Stimulated activated CD4-positive, alpha-beta T cell treated with anti-CD3 and anti-CD28 coated beads, Interleukin-4, amount 100 ng/mL, for 1 hour (primary cell): ENCODE measurements around the gene PDZRN4.
"Not testable (repeated sequence)": the region's sequence is repeated elsewhere in the genome, so short reads cannot be mapped to it uniquely, and the experiment has no call there.

Source experiments
- DNase-seq: peaks from one replicate; pipeline ENCODE4 v3.0.0-alpha.2; 2020

The PDZRN4 gene

DNA sequence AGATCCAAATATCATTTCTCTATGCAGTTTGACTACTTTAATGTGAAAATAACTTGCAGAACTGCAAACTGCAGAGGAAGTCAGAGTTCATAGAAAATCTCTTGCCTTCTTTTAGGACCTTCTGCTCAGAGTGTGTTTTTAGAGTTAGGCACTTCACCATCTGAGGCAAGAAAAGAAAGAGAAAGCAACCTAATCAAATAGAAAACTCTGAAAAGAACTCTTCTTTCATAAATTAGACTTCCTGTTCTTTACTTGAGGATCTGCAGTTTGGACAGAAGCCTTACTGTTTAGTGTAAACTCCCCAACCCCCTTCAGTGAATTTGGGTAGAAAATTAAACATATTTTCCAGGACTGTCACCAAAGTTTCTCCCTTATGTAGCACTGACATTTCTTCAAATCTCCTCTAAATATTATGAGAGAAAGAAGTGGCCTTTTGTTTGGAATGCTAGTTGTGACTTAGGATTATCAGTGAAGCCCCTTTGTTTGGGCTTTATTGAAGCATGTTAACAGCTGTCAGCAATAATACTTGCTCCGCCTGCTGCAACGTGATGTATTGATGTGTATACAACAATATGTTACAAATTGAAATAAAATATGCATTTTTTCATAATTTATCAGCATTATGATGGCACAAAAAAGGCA, 99.5 kb downstream of the PDZRN4 start:
- DNase-seq = no peak

DNA sequence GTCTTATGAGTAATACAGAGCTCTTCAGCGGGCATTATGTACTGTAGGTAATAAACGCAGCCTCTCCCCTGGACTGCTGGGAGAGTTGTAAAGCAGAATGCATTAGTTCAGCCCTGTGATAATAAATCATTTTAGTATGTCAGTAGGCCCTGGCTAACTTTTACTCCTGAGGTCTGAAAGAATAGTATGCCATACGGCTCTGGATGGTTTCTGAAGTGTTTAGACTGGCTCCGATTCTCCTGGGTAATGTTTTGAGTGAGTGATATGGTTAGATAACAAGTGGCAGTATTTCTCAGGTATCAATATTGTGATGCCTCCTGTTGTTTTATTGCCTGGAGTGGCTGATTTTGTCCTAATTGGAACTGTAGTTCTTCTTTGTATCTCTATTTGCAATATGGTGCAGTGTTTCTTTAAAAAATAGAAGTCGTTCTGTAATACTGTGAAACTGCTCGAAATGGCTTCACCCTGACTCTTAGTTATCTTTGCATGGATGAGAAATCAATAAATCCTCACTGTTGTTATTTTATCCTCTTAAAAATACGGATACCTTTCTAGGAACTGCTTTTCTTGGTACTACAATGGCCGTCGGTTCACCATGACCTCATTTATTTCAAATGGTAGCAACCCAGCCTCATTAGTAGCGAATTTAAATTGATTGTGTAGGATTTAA, 100.2 kb downstream of the PDZRN4 start:
- no peak for DNase-seq

DNA sequence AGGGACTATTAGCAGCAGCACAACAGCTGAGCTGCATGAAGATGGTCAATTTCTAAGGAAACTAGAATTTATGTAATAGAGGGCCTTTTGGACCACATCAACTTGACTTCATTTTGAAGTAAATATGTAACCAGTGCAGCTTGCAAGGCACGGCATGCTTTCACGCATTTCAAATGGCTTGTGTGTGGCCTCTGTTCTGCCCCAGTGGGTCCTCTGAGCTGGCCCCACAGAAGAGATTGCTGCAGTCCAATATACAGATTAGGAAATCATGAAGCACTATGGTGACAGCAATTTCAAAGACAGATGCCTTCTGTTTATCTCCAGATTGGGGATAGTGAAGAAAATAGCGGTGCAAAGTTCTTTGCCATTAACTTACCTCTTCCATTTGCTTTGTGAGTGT, 101.4 kb downstream of the PDZRN4 start:
- DNase-seq = no peak

DNA sequence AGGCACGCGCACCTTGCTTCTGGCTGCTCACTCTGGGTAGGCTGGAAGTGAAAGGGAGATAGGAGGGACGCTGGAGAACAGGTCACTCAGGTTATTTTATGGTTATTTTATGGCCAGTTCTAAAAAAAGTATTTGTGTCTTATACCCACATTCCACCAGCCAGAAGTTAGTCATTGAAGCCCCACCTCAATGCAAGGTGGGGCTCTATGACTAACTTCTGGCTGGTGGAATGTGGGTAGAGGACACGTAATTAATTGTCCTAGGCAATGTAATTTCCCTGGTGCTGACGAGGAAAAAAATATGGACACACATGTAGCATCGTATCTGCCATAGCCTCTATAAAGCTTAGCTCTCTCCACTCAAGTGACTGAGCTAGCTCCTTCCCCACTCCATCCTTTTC, 104.9 kb downstream of the PDZRN4 start:
- DNase-seq = no peak

DNA sequence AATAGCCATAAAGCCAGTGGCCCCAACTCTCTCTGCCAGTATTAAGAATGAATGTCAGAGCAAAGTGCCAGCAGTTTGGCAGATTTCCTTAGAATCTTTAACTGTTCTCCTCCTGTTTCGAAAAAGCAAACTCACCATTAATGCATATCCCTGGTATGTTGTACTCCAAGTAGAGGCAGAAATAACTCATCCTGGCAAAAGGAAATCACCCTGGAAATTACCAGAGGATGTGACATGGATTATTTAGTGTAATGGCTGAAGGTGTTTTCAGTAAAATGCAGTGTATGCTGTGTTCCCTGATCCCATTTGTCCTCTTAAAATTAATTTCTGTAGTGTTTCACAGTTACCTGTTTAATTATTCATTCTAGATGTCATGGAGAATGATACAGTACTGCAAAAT, 105.3 kb downstream of the PDZRN4 start:
- no peak for DNase-seq

DNA sequence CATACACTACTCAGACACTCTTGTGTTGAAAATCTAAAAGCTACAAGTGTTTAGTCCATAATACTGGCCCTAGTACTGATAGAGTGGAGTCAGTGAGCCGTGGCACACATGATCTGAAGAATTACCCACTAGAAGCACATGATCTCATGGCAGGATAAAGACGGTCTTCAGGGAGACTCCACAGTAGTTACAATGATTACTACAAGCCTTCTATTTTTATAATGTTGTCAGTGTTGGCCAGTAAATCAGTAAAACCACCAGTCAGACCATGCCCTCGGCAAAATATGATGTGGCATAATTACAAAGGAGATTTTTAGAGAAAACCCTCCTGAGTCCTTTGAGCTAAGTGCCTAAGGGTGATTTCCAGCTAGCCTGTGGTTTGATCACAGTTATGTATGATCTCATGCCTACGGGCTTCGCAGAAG, 114.9 kb downstream of the PDZRN4 start:
- DNase-seq = no peak

DNA sequence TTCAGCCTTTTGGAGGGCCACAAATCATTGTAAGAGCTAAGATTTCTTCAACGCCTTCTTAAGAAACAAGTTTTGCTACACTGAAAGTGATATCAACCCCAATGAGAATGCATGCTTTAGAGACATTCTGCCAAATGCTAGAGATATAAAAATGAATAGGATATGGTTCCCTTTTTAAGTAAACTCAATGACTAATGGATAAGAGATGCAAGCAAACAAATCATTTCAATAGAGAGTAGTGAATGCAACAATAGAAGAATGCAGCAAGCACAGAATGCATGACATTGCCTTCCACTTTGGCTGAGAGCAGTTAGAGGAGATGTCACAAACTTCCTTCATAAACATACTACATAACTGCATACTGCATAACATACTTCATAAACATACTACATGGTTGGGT, 116.4 kb downstream of the PDZRN4 start:
- no peak for DNase-seq

DNA sequence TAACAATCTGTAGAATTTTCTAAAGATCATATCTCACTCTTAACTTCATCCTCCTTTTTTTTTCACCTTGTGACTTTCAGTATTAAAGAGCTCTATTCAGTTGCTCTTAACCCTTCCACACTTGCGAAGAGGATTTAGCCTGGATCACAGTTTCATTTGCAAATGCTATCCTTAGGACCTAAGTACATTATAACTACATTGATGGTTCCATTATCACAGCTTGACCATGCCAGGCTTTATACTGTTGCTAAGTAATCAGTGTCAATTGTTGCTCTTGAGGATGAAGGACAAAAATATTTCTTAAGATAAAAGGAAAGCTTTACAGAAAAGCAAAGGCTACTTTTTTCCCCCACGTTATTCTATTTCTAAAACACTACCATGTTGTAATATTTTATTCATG, 122.2 kb downstream of the PDZRN4 start:
- DNase-seq = no peak

DNA sequence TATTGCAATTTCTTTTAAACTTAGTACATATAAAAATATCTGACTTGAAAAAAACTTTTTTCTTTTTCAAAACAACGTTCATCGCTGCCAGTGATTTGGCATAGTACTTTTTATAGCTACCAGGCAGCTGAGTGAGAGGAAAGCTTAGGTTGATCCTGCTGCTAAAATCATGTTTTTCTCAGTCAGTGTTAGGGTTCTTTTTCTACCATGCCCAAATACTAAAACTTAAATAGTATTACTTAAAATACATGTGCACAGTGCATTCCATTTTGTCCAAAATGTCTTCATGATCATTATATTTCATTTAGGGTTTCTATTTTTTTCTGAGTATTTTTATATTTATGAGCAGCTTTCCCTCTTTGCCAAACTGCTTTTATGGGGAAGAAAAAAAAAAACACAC, 123.8 kb downstream of the PDZRN4 start:
- no peak for DNase-seq

DNA sequence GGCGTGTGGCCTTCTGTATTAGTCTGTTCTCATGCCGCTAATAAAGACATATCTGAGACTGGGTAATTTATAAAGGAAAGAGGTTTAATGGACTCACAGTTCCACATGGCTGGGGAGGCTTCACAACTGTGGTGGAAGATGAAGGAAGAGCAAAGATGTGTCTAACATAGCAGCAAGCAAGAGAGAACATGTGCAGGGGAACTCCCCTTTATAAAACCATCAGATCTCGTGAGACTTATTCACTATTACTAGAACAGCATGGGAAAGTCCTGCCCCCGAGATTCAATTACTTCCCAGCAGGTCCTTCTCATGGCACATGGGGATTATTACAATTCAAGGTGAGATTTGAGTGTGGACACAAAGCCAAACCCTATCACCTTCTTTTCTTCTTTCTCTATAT, 124.3 kb downstream of the PDZRN4 start:
- not testable (repeated sequence) for DNase-seq

DNA sequence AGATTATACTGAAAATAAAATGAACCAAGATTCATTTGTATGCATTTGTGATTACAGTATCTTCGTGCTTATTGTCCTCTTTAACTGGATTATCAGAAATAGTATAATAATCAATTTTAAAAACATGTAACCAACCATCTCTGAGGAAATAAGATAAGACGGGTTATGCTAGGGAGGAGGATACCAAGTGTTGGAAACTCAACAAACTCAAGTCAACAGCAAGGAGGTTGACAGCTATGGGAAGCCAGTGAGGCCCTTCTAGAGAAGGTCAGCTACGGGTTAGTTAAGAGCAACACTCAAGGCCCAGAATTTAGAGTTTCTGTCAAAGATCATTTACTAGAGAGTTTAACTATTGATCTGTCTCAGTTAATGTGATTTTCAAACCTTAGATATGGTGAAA, 137.2 kb downstream of the PDZRN4 start:
- DNase-seq = no peak

DNA sequence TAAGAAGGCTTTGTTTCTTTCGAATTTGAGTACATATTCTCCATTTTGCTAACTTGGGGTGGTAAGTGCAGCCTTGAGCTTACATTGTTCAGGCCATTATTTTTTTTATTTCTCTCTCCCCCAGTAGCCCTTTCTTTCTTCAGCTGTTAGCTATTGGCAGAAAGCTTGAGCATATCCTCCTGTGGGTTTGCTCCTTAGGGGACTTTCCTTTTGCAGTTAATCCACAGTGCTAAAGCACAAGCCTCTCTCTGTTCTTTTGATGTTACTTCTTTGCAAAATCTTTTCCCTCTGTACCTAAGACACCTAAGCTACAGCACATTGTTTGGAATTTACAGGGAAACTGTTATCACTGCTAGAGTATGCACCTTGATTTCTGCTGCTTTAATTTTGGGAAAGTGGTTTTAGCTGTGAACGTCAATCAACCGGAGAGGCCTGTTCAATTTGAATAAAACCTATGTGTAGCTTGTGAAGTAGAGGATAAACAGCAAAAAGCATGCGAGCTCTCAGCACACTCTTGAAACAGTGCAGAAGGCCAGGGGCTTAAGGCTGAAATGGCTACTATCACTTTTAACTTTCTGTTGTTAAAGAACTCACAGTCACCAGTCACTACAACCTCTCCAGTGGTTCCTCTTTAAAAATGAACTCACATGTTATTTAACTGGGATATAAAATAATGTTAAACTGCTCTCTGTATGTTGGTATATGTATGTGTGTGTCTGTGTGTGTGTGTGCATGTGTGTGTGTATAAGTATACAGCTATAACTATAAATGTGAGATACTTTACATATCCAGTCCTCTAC, 139.2 kb downstream of the PDZRN4 start:
- DNase-seq = no peak

DNA sequence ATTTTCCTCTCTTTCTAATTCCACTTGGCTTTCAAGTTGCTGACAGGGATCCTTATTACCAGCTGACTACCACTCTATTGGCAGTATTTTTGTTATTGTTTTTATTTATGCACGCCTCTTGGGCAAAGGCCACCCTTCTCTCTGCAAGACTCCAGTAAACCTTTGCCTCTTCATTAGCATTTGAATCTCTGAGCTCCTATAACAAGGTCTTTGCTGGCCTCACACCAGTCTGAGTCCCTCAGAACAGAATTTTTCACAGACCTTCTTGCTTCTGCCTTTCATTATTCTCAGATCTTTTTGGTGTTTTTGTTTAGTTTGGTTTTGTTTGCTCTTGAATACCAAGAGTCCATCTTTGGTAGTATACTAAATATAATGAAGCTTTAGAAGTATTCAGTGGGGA, 145.9 kb downstream of the PDZRN4 start:
- no peak for DNase-seq

DNA sequence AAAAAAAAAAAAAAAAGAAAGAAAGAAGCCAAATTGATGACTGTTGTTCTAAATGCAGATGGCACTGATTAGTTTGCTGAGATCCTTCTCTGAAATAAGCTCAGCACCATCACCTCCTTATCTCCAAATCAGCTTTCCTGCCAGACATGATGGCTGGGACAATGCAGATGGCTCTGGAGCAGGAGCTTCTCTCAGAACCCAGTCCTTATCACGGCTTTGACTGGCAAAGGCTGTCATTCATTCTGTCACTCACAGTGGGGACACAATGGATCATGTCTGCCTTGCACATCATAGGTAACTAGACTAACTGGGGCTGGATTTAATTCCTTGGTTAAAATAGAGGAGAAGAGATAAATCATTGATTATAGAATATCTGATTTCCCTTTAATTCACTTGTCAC, 146.3 kb downstream of the PDZRN4 start:
- no peak for DNase-seq

DNA sequence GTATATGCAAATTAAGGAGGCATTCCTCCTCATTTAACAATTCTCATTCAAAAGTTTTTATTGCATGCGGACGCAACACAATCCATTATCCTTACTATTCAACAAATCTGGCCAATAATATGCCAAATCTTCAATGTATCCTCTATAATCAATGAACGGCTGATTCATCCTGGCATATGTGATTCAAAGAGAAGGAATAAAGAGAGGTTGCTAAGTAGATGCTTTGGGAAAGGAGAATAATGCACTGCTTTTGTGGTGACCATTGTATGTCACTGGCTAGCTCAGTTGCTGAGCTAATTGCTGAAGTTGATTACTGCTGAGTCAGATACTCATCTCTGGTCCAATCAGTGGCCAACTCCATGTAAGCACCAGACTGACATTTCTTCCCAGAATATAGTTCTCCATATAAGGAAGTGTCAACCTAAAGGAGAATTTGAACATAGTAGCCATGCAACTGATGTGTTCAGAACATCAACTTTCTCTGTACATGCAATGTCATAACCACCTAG, 148.0 kb downstream of the PDZRN4 start:
- no peak for DNase-seq

DNA sequence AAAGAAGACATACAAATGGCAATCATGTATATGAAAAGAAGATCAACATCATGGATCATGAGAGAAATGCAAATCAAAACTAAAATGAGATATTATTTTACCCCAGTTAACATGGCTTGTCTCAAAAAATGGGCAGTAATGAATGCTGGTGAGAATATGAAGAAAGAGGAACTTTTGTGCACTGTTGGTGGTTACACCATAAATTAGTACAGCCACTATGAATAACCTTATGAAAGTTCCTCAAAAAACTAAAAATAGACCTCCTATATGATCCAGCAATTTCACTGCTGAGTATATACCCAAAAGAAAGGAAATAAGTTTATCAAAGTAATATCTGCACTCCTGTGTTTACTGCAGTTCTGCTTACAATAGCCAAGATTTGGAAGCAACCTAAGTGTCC, 151.7 kb downstream of the PDZRN4 start:
- no peak for DNase-seq

DNA sequence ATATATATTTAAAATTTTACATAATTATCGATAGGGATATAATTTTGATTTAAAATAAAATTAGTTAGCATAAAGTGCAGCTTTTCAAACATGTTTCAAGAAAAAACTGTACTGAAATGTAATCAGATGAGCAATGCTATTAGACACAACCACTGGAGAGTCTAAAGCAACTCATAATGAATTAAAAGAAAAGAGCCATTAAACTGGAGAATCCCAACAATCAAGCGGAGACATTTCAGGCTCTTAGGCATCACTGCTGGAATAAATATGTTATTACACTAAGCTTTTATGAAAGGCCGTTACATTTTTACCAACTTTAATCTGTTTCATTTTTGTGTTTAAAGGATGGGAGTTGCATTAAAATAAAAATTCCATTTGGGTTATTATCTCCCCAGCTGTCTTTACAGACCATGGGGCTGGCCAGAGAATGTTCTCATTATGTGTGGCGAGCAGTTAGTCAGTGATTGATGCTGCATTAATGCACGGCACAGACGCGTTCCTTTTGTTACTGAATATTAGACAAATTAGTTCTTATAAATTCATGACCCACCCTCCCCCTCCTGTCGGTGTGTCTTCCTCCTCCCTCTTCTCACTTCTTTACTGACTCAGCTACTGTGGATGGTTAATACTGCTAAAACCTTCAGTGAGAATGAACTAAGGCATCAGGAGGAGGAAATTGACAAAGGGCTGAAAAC, 156.8 kb downstream of the PDZRN4 start:
- no peak for DNase-seq

DNA sequence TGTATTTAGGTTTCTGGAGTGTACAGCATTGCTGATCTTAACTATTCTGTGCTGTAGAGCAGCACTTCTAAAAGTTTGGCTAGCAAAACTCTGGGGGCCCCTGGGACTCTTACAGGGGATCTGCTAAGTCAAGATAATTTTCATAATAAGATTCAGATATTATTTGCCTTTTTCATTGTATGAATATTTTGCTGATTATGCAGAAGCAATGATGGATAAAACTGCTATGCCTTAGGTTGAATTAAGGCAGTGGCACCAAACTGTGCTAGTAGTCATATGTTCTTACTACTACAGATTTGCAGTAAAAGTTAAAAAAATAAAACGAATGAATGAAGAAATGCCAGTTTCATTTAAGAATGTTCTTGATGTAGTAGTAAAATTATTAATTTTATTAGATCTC, 160.1 kb downstream of the PDZRN4 start:
- no peak for DNase-seq

DNA sequence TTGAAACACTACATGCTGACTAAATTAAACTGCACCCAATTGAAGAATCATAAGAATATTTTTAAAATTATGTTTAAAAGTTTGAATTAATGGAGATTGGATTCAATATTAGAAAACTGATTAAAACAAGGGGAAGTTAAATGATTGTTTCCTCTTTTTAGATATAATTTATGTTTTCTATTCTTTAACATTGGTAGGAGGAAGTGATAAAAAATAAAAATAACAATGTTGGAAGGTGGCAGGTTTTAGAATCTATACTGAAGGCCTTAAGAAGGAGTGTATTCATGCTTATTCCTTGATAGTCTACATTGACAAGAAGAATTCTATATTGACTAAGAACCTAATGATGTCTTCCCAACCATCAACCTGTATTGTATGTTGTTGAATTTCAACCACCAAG, 168.1 kb downstream of the PDZRN4 start:
- no peak for DNase-seq

DNA sequence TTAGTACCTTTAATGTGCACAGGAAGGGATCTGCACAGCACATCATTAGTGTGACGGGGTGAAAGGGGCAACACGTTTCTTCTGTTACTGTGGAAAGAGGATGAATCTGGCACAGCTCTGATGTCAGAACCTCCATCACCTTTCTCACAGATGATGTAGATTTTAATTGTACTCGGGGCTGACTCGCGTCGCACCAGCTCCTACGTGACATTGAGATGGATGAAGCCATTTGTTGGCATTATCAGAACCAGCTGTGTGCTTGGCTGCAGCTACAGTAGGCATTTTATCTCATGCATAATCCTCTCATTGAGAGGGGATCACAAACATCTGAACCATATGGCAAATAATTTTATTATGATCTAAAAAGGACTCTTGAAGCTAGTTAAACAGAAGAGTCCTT, 173.6 kb downstream of the PDZRN4 start:
- DNase-seq = no peak

DNA sequence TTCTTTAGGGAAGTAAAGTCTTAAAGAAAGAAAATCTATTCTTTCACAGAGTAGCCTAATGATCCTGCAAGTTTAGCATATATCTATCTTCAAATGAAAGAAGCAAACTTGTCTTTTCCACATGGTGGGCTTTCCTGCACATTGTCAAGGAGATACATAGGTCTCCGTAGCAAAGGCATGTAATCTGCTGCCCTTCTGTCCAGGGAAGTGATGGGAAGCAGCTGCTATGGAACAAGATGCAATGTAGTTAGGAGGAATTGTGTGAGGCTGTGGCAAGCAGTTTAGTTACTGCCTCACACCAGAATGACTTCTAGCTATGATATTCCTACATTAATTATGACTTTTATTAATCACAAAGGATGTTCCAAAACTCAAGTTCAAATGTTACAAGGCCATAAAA, 174.4 kb downstream of the PDZRN4 start:
- no peak for DNase-seq

DNA sequence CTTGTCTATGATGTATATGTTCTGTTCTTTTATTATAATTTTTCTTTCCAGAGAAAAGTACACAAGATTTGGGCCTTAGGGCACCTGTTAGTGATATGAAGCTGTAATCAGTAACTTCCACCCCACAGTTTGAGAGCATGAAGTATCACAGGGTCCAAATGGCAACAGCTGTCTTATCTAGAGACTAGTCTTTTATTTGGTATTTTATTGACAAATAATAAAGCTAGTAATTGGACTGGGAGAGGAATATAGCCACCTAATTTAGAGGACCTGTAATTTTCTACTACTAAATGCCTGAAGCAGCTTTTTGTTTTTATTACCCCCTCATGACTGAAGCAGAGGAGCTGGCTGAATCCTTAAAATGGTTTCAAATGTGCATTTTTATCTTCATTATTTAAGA, 174.8 kb downstream of the PDZRN4 start:
- DNase-seq = no peak

DNA sequence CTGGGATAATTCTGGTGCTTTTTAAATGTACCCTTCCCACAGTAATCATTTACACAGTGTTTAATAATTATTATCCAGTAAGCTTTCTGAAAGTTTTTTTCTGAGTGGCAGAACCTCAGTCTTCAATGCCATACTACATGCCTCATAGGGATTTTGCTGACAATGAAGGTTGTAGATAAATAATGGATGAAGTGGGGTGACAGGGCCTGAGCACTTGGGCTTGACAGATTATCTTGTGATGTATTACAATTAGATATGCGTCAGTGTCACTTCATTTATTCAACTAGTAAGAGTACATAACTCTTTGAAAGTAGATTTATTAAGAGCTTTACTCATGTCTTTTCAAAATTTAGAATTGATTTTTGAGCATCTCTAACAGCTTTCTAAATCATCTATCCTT, 176.1 kb downstream of the PDZRN4 start:
- DNase-seq = no peak
